Esophagus mucosa (tissue), 1 donor: ENCODE measurements around the gene ARL2. TPM values are rescaled to one million over a fixed set of nuclear protein-coding genes. Genes with fewer than 3 reads are reported as not detected.

Source experiments
- ATAC-seq: fragments of 200-7000 bp; cut with Tn5 transposase; one replicate; pipeline ENCODE4 v1.9.1; 2020
- total RNA-seq: library from RNA; stranded (reverse); gene quantifications from one replicate; pipeline ENCODE4 v1.2.4, GENCODE V29; 2023
- donor health status: DM: yes; HTN: yes; CAD: no.

Gene ARL2
- total RNA-seq, 1 donor from 2014 or later: 43.9 TPM

- peak; percentile 4 for ATAC-seq
Measured at GRCh38 chr11:65047581-65048422, 33.8 kb downstream of the ARL2 start.

GRCh38 chr11:65051398-65051858, 37.5 kb downstream of the ARL2 start:
- ATAC-seq: no peak

GRCh38 chr11:65053827-65054508, 40.0 kb downstream of the ARL2 start:
- no peak for ATAC-seq

GRCh38 chr11:65055538-65055937, 41.6 kb downstream of the ARL2 start:
- ATAC-seq: no peak

- ATAC-seq: no peak
Measured at GRCh38 chr11:65056999-65057398, 43.0 kb downstream of the ARL2 start.

- no peak for ATAC-seq
Measured at GRCh38 chr11:65057526-65057925, 43.6 kb downstream of the ARL2 start.

GRCh38 chr11:65058012-65058411, 44.1 kb downstream of the ARL2 start:
- ATAC-seq: no peak

- no peak for ATAC-seq
Measured at GRCh38 chr11:65058419-65059054, 44.6 kb downstream of the ARL2 start, which contains the start of gene NAALADL1. Gene NAALADL1, minus strand, starts transcription at chr11:65058553. Its CDS starts 32 bp downstream, at chr11:65058521.

GRCh38 chr11:65059523-65059922, 45.6 kb downstream of the ARL2 start:
- ATAC-seq: no peak

- ATAC-seq: no peak
Measured at GRCh38 chr11:65059959-65060824, 46.2 kb downstream of the ARL2 start.

- ATAC-seq: no peak
Measured at GRCh38 chr11:65060913-65061408, 47.0 kb downstream of the ARL2 start.

GRCh38 chr11:65063532-65063931, 49.6 kb downstream of the ARL2 start:
- peak; percentile 50 for ATAC-seq

GRCh38 chr11:65064847-65065240, 50.9 kb downstream of the ARL2 start:
- no peak for ATAC-seq

GRCh38 chr11:65065851-65066250, 51.9 kb downstream of the ARL2 start:
- ATAC-seq: no peak

- ATAC-seq: no peak
Measured at GRCh38 chr11:65066315-65066714, 52.4 kb downstream of the ARL2 start.

GRCh38 chr11:65066805-65067291, 52.9 kb downstream of the ARL2 start:
- no peak for ATAC-seq

- ATAC-seq: no peak
Measured at GRCh38 chr11:65067446-65067845, 53.5 kb downstream of the ARL2 start.

- no peak for ATAC-seq
Measured at GRCh38 chr11:65069217-65069616, 55.3 kb downstream of the ARL2 start.
